ENCODE data around the gene GRID2. TPM values are rescaled to one million over a fixed set of nuclear protein-coding genes. Genes with fewer than 3 reads are reported as not detected.

The GRID2 gene
- total RNA-seq, 4 donors from 2014 or later, result 0.16 TPM; not detected in 3

GRCh38 chr4:93053140-93053539, 749.4 kb downstream of the GRID2 start:
- H3K9me3 ChIP-seq, result no peaks in the 10 kb centered on the region
- no peak overlapping the region for H3K27ac ChIP-seq
- WGBS, 2 donors (ENCODE audit: low coverage in 1 of 2), result 86 to 91% methylated on average over 5 to 6 of the region's 6 CpGs
- H3K4me1 ChIP-seq, result no peaks in the 10 kb centered on the region
- no peaks in the 10 kb centered on the region for H3K36me3 ChIP-seq
- in situ Hi-C loops (cut with MboI; ENCODE audit: low pct_ligation_motif_present in 1 of 4, low pct_unique_long_range_greater_than_20kb in 1 of 4, low sequenced_read_pairs in 3 of 4) (no loop called here), intact Hi-C loops (cut with DNase I; ENCODE audit: low total_unique reads) (no loop called here)
- no peak overlapping the region for H3K4me3 ChIP-seq
- no peak for DNase-seq
- TF ChIP-seq EP300 (IDR thresholded peaks at IDR 0.05; ENCODE audit: low read depth), result no peak
- TF ChIP-seq POLR2AphosphoS5 (IDR thresholded peaks at IDR 0.05), result no peak
- no peak for TF ChIP-seq CTCF (IDR thresholded peaks at IDR 0.05)
- no peak for TF ChIP-seq POLR2A (IDR thresholded peaks at IDR 0.05)
- H3K27me3 ChIP-seq, result no peaks in the 10 kb centered on the region

- Histone ChIP-seq H3K4me3 (no peak overlapping the region), H3K27me3 (no peaks in the 10 kb centered on the region), H3K4me1 (no peaks in the 10 kb centered on the region), H3K9me3 (no peaks in the 10 kb centered on the region), H3K27ac (no peak overlapping the region), H3K36me3 (no peaks in the 10 kb centered on the region)
- no peak for DNase-seq
- intact Hi-C loops (cut with DNase I; ENCODE audit: low total_unique reads) (no loop called here), in situ Hi-C loops (cut with MboI; ENCODE audit: low pct_ligation_motif_present in 1 of 4, low pct_unique_long_range_greater_than_20kb in 1 of 4, low sequenced_read_pairs in 3 of 4) (no loop called here)
- 90 to 98% methylated on average over 2 of the region's 2 CpGs for WGBS, 2 donors (ENCODE audit: low coverage in 1 of 2)
- TF ChIP-seq CTCF (IDR thresholded peaks at IDR 0.05) (no peak), EP300 (IDR thresholded peaks at IDR 0.05; ENCODE audit: low read depth) (no peak), POLR2AphosphoS5 (IDR thresholded peaks at IDR 0.05) (no peak), POLR2A (IDR thresholded peaks at IDR 0.05) (no peak)
Measured at GRCh38 chr4:93061826-93062225, 758.1 kb downstream of the GRID2 start.

GRCh38 chr4:93063325-93063724, 759.6 kb downstream of the GRID2 start:
- TF ChIP-seq POLR2A (IDR thresholded peaks at IDR 0.05) (no peak), EP300 (IDR thresholded peaks at IDR 0.05; ENCODE audit: low read depth) (no peak), POLR2AphosphoS5 (IDR thresholded peaks at IDR 0.05) (no peak), CTCF (IDR thresholded peaks at IDR 0.05) (no peak)
- H3K27me3 ChIP-seq, result no peaks in the 10 kb centered on the region
- no peaks in the 10 kb centered on the region for H3K9me3 ChIP-seq
- no peak overlapping the region for H3K27ac ChIP-seq
- H3K4me1 ChIP-seq, result no peaks in the 10 kb centered on the region
- no peaks in the 10 kb centered on the region for H3K36me3 ChIP-seq
- intact Hi-C loops (cut with DNase I; ENCODE audit: low total_unique reads), result no loop called here
- DNase-seq, result no peak
- H3K4me3 ChIP-seq, result no peak overlapping the region
- in situ Hi-C loops (cut with MboI; ENCODE audit: low pct_ligation_motif_present in 1 of 4, low pct_unique_long_range_greater_than_20kb in 1 of 4, low sequenced_read_pairs in 3 of 4), result no loop called here

- Histone ChIP-seq H3K36me3 (no peaks in the 10 kb centered on the region), H3K27me3 (no peaks in the 10 kb centered on the region), H3K9me3 (no peaks in the 10 kb centered on the region), H3K4me3 (no peak overlapping the region), H3K27ac (no peak overlapping the region), H3K4me1 (no peaks in the 10 kb centered on the region)
- DNase-seq, result no peak
- in situ Hi-C loops (cut with MboI; ENCODE audit: low pct_ligation_motif_present in 1 of 4, low pct_unique_long_range_greater_than_20kb in 1 of 4, low sequenced_read_pairs in 3 of 4), result no loop called here
- WGBS, 2 donors (ENCODE audit: low coverage in 1 of 2), result 79% methylated on average over 2 of the region's 2 CpGs
- intact Hi-C loops (cut with DNase I; ENCODE audit: low total_unique reads), result no loop called here
- TF ChIP-seq POLR2A (IDR thresholded peaks at IDR 0.05) (no peak), POLR2AphosphoS5 (IDR thresholded peaks at IDR 0.05) (no peak), CTCF (IDR thresholded peaks at IDR 0.05) (no peak), EP300 (IDR thresholded peaks at IDR 0.05; ENCODE audit: low read depth) (no peak)
Measured at GRCh38 chr4:93065790-93066189, 762.0 kb downstream of the GRID2 start.

Measured in transverse colon (tissue), 4 donors.